Esophagus muscularis mucosa (tissue), 4 donors: ENCODE results near the gene FYB1. TPM values are rescaled to one million over a fixed set of nuclear protein-coding genes. Genes with fewer than 3 reads are reported as not detected.

Experiments
- DNase-seq: peaks from one replicate; pipeline ENCODE4 v3.0.0-alpha.2; 2017; ENCODE audit errors: extremely low spot score
- H3K27ac ChIP-seq, 4 donors: fragments of 200-600 bp; sonication (generic); replicated peaks in 1 of 4; 1 replicate in 3 of 4; 2 replicates in 1 of 4; pipeline ENCODE4 v1.5.1; 2016 to 2019; ENCODE audit warnings: mild to moderate bottlenecking in 1 of 4
- H3K27me3 ChIP-seq, 4 donors: fragments of 200-600 bp; sonication (generic); one replicate each; pipeline versions ENCODE4 v1.5.1 to v1.6.0; 2016 to 2019
- H3K36me3 ChIP-seq, 4 donors: fragments of 200-600 bp; sonication (generic); one replicate each; pipeline ENCODE4 v1.5.1; 2016 to 2019
- H3K4me1 ChIP-seq, 4 donors: fragments of 200-600 bp; sonication (generic); one replicate each; pipeline ENCODE4 v1.5.1; 2016 to 2019
- H3K4me3 ChIP-seq, 4 donors: fragments of 200-600 bp; sonication (generic); 1 replicate in 2 of 4; 2 replicates in 2 of 4; pipeline ENCODE4 v1.5.1; 2016 to 2019; ENCODE audit warnings: mild to moderate bottlenecking in 4 of 4, moderate library complexity in 1 of 4
- H3K9me3 ChIP-seq, 4 donors: fragments of 200-600 bp; sonication (generic); 1 replicate in 3 of 4; 2 replicates in 1 of 4; pipeline ENCODE4 v1.5.1; 2016 to 2019
- CTCF ChIP-seq, 3 experiments: fragments of 200-600 bp in 2 of 3; fragments of 450-650 bp in 1 of 3; sonication (generic) in 2 of 3; IDR thresholded peaks; one replicate each; pipeline ENCODE4 v1.5.1; 2017 to 2019; ENCODE audit warnings: antibody characterized with exemption in 3 of 3, mild to moderate bottlenecking in 2 of 3, moderate library complexity in 1 of 3
- EP300 ChIP-seq: sonication (generic); formaldehyde crosslinking; IDR thresholded peaks from one replicate; pipeline ENCODE4 v1.6.1; 2017; ENCODE audit warnings: antibody characterized with exemption
- POLR2A ChIP-seq: fragments of 450-650 bp; IDR thresholded peaks from one replicate; pipeline ENCODE4 v1.6.1; 2017; ENCODE audit warnings: antibody characterized with exemption, moderate library complexity, mild to moderate bottlenecking, low read depth
- POLR2AphosphoS5 ChIP-seq, 2 donors: sonication (generic); formaldehyde crosslinking; IDR thresholded peaks; one replicate each; pipeline ENCODE4 v1.6.1; 2017; ENCODE audit warnings: antibody characterized with exemption in 2 of 2
- WGBS: methylation state at CpG from one replicate; pipeline ENCODE4 v1.1.5; 2018; 5-methylcytosine and 5-hydroxymethylcytosine counted together
- intact Hi-C: fragments of 100-400 bp; cut with DNase I; formaldehyde crosslinking; loops from one replicate; pipeline ENCODE4 v1.15.1; 2023
- total RNA-seq, 4 donors: library from RNA; depleted of rRNA; stranded (reverse); fragments of >200 nt; gene quantifications; one replicate each; pipeline versions ENCODE4 v1.1.0 to v1.2.1, GENCODE V29; 2016

FYB1 gene
- total RNA-seq, 4 donors from 2014 or later = 3.2 to 12.9 (median 3.9) TPM

GRCh38 chr5:39213447-39214207, 5.7 kb downstream of the FYB1 start:
- 80% methylated on average over 6 of the region's 6 CpGs for WGBS
- TF ChIP-seq CTCF (IDR thresholded peaks at IDR 0.05) = no peak
- no peak for TF ChIP-seq EP300
- no peak for TF ChIP-seq POLR2A
- TF ChIP-seq POLR2AphosphoS5 (IDR thresholded peaks at IDR 0.05) = no peak
- Histone ChIP-seq H3K4me3 (no peak overlapping the region), H3K36me3 (no peaks in the 10 kb centered on the region), H3K27ac (no peak overlapping the region), H3K9me3 (no peaks in the 10 kb centered on the region), H3K4me1 (peaks cover 0 to 5% (median 0%) of the 10 kb centered on the region in 4 donors), H3K27me3 (no peaks in the 10 kb centered on the region)
- no peak for DNase-seq
- intact Hi-C loops = no loop called here

- intact Hi-C loops = no loop called here
- no peaks in the 10 kb centered on the region for H3K9me3 ChIP-seq
- no peak overlapping the region for H3K27ac ChIP-seq
- H3K36me3 ChIP-seq = no peaks in the 10 kb centered on the region
- TF ChIP-seq CTCF (IDR thresholded peaks at IDR 0.05) (no peak), POLR2A (no peak), POLR2AphosphoS5 (IDR thresholded peaks at IDR 0.05) (no peak), EP300 (no peak)
- H3K27me3 ChIP-seq = no peaks in the 10 kb centered on the region
- H3K4me3 ChIP-seq = no peak overlapping the region
- 67% methylated on average over 3 of the region's 3 CpGs for WGBS
- H3K4me1 ChIP-seq = no peaks in the 10 kb centered on the region
- DNase-seq = no peak
These were observed 7.6 kb downstream of the FYB1 start for GRCh38 chr5:39211773-39212172.

GRCh38 chr5:39209924-39210323, 9.4 kb downstream of the FYB1 start:
- intact Hi-C loops = no loop called here
- DNase-seq = no peak
- no peaks in the 10 kb centered on the region for H3K4me1 ChIP-seq
- no peak overlapping the region for H3K4me3 ChIP-seq
- TF ChIP-seq EP300 = no peak
- no peak for TF ChIP-seq POLR2A
- TF ChIP-seq POLR2AphosphoS5 (IDR thresholded peaks at IDR 0.05) = no peak
- TF ChIP-seq CTCF (IDR thresholded peaks at IDR 0.05) = no peak
- H3K27me3 ChIP-seq = no peaks in the 10 kb centered on the region
- no peaks in the 10 kb centered on the region for H3K9me3 ChIP-seq
- 89% methylated on average over 9 of the region's 10 CpGs for WGBS
- no peak overlapping the region for H3K27ac ChIP-seq
- no peaks in the 10 kb centered on the region for H3K36me3 ChIP-seq

GRCh38 chr5:39208471-39208870, 10.9 kb downstream of the FYB1 start:
- Histone ChIP-seq H3K27ac (no peak overlapping the region), H3K4me3 (no peak overlapping the region), H3K36me3 (no peaks in the 10 kb centered on the region), H3K9me3 (no peaks in the 10 kb centered on the region), H3K4me1 (no peaks in the 10 kb centered on the region), H3K27me3 (no peaks in the 10 kb centered on the region)
- WGBS = 91% methylated on average over 8 of the region's 8 CpGs
- DNase-seq = no peak
- no peak for TF ChIP-seq POLR2A
- TF ChIP-seq CTCF (IDR thresholded peaks at IDR 0.05) = no peak
- TF ChIP-seq POLR2AphosphoS5 (IDR thresholded peaks at IDR 0.05) = no peak
- TF ChIP-seq EP300 = no peak
- intact Hi-C loops = no loop called here
